ENCODE results near the gene ZNF429.
A peak's percentile ranks its signal among the peaks of the same experiment; 100 is the strongest.
"Not testable (repeated sequence)": the region's sequence is repeated elsewhere in the genome, so short reads cannot be mapped to it uniquely, and the experiment has no call there.

ZNF429 gene

DNA sequence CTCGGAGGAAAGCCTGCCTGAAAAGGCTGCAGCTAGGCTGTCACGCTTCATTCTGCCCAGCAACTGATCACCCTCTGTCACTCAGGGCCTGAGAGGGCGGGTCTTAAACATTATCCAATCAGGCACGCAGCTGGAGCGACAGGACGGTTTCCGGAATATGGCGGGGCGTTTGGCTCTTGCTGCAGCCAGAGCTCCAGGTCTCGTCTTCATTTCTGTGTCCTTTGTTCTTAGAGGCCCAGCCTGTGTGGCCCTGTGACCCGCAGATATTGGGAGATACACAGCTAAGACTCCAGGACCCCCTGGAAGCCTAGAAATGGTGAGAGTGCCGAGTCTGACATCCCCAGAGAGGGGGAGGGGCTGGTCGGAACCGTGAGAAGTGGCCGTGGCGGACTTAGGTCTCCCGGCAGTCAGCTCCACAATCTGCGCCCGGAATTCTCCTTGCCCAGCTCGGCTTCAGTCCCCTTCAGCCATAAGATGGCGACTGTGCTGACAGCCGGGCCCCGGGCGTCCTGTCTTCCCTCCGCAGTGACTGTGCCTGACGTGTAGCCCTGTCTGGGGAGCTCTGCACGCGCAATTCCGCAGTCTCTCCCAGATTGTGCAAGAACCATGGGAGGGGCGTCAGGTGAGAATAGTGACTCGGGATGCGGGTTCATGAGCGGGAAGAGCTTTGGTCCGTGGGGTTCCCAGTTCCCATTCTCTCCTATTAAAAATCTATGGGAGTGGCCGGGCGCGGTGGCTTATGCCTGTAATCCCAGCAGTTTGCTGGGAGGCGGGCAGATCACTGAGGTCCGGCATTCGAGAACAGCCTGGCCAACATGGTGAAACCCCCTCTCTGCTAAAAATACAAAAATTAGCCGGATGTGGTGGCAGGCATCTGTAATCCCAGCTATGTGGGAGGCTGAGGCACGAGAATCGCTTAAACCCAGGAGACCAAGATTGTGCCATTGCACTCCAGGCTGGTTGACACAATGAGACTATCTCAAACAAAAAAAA is at the start of gene ZNF429:
Gene ZNF429 (plus strand): TSS at position 144 of the 993 bp plus-strand sequence. CDS start 170 bp downstream, at position 314.
- peak; percentile 93 for DNase-seq

DNA sequence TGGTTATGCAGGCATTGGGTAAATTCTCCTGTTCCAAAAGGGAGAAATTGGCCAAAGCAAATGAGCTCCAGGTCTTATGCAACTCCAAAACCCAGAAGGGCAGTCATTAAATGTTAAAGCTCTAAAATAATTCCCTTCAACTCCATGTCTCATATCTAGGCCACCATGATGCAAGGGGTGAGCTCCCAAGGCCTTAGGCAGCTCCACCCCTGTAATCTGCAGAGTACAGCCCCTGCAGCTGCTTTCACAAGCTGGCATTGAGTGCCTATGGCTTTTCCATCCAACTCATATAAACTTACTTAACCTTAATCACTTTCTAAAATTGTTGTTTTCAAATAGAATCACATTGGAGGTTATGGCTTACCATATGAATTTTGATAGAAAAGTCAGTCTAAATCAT is 44.7 kb upstream of the ZNF429 start:
- DNase-seq, result no peak

DNA sequence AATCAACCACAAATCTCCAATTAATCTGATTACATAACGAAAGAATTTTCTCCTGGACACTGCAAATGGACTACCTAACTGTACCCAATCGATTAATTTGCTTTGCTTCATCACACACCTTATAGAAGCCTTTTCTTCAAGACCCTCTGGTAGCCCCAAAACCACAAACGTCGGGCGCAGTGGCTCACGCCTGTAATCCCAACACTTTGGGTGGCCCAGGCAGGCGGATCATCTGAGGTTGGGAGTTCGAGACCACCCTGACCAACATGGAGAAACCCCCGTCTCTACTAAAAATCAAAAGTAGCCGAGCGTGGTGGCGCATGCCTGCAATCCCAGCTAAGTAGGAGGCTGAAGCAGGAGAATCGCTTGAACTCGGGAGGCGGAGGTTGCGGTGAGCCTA is 42.9 kb upstream of the ZNF429 start:
- DNase-seq, result no peak

DNA sequence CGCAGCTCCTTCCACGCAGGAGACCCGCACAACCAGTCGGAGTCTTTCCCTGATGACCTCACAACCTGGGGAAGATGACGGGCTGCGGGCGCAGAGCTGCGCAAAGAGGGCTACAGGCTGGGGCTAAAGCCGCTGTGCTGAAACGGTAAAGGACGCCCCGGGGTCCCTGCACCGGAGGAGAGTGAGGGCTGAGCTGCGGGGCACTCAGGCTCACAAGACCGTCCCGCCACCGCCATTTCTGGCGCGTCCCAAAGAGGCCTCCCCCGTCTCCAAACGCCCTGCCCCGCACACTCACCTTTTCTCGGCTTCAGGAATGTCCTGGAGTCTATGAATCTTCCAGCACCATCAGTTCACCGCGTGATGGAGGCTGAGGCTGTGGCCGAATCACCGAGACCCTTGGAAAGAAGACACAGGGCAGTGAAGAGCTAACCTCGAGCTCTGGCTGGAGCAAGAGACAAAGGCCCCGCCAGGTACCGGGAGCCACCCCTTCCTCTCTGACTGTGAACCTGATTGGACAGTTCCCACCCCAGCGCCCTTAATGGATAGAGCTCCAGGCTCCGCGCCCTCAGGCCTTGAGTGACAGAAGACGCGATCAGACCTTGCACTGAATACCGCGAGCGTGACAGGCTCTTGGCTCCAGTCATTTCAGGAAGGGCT is 41.8 kb upstream of the ZNF429 start:
- peak; percentile 5 for DNase-seq

DNA sequence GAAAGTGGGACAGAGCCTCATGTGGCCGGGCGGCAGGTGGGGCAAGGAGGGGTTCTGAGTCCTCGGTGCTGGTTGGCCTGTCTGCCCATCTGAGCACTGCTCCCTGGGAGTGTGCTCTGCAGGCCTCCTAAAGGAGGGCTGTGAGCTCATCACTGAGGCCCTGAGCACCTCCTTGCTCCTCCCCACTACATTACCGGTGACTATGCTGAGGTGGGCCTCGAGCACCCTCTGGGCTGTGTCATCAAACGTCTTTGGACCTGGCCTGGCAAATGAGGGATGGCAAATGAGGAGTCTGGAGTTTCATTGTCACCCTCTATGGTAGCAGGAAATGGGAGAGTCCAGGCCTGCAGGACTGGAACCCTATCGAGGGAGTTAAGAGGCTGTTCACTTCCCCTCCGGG is 38.8 kb upstream of the ZNF429 start:
- DNase-seq, result no peak

DNA sequence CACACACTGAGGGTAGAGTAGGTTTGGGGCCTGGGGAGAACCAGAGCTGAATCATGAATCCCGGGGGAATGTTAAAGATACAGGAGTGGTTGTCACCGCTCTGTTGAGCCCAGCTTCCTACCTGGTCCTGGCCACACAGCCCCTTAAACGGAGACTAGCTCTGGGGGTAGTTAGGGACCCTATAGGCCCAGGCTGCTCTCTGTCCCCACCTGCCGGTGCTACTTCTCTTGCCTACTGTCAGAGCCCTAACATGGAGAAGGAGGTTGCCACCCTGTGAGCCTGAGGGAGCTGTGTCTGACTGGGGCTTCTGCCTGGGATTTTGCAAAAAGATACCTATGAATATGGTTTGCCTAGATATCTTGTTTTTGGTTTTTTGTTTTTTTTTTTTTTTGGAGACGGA is 36.6 kb upstream of the ZNF429 start:
- DNase-seq, result no peak

DNA sequence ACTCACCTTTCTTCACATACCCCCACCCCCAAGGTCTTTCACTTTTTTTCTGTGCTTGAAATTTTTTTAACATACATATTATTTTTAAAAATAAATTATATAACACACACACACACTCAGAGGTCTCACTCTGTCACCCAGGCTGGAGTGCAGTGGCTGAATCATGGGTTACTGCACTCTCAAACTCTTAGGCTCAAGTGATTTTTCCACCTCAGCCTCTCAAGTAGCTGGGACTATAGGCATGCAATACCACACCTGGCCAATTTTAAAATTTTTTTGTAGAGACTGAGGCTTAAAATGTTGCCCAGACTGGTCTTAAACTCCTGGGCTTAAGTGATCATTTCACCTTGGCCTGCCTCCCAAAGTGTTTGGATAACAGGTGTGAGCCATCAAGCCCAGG is 32.9 kb upstream of the ZNF429 start:
- DNase-seq, result no peak

DNA sequence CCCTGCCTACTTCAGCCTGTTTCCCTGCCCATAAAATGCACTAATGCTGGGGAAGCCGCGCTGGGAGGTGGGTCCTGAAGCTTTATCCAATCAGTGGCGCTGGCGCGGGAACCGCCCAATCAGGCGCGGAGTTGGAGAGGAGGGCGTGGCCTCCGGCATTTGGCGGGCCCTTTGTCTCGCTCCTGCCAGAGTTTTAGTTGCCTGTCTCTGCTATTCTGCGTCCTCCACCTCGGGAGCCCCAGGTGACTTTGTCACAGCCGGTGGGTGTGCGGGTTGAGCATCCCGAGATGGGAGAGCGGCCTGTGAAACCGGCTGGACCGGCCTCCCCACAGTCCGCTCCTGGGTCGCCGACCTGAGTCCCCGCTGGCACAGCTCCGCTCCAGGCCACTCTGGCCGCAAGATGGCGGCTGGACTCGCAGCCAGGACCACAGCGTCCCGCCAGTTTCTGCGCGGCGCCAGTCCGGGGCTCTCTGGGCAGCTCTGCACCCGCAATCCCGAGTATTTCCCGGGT is 30.7 kb upstream of the ZNF429 start:
- DNase-seq, result peak; percentile 55

DNA sequence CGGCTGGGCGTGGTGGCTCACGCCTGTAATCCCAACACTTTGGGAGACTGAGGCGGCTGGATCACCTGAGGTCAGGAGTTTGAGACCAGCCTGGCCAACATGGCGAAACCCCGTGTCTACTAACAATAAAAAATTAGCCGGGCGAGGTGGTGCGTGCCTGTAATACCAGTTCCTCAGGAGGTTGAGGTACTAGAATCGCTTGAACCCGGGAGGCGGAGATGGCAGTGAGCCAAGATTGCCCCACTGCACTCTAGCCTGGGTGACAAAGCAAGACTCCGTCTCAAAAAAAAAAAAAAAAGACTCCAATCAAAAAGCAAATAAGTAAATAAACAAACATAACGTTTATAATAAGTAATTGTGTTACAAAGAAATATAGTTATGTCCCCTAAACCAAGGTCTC is 23.0 kb upstream of the ZNF429 start:
- not testable (repeated sequence) for DNase-seq

DNA sequence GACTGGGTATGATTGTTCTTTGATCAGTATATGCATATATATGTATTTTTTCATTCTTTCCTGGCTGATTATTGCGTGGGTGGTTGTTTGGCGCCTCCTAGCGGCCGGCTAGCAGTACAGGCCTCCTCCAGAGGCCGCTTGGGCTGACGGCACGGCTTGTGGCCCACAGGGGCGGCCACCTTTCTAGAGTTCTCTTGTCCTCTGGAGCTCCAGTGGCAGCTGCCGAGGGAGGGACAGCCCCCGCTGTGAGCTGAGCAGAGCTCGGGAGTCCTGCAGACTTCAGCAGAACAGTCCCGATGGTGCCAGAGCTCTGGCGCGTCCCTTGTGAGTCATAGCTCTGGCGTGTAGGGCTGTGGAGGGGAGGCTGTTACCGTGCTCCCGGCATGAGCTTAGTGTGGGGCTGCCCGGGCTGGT is 22.5 kb upstream of the ZNF429 start:
- DNase-seq, result peak; percentile 2

DNA sequence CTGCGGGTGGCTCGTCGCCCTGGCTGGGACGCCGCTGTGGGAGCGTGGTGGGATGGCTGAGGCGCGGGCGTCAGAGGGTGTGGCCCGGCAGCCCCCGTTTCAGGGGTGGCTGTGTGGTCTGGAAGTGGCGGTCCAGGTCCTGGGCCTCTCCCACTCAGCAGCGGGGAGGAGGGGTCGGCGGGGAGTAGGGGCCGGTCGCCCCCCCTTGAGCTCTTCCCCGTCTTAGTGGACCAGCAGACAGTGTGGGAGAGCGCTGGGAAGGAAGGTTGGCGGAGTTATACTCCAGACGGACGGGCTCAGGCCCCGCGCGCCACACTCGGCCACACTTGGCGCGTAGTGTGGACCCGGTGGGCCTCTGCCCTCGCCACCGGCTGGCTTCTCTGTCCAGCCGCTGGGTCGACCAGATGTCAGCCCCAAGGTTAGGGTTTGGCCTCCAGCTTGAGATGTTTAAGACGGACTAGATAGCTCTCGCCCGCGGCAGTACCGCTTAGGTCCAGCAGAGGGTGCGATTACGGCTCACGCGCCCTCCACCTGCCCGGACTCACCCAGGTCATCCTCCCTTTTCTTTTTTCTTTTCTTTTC is 21.7 kb upstream of the ZNF429 start:
- no peak for DNase-seq

DNA sequence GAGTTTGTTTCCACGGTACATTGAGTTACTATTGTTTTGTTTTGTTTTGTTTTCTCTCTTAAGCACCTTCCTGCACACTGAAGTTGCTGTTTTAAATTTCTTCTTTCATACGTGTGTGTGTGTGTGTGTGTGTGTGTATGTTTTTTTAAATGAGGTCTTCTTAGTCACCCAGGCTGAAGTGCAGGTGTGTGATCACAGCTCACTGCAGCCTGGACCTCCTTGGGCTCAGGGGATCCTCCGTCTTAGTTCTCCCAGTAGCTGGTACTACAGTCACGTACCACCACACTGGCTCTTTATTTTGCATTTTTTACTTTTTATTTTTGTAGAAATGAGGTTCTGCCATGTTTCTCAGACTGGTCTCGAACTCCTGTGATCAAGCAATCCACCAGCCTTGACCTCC is 20.8 kb upstream of the ZNF429 start:
- DNase-seq, result no peak

DNA sequence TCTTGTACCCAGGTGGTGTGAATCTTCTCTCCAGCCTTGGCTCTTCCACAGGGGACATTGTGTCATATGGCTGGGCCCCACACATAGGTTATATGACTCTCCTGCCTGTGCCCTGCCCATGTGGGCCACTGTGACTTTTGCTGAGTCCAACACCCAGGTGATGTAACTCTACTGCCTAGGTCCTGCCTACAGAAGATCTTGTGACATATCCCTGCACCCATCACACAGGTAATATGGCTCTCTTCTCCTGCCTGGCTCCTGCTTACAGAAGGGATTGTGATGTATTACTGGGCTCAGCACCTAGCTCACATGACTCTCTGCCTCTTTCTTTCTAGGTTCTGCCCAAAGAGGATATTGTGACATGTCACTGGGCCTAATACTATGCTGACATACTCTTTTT is 19.5 kb upstream of the ZNF429 start:
- no peak for DNase-seq

DNA sequence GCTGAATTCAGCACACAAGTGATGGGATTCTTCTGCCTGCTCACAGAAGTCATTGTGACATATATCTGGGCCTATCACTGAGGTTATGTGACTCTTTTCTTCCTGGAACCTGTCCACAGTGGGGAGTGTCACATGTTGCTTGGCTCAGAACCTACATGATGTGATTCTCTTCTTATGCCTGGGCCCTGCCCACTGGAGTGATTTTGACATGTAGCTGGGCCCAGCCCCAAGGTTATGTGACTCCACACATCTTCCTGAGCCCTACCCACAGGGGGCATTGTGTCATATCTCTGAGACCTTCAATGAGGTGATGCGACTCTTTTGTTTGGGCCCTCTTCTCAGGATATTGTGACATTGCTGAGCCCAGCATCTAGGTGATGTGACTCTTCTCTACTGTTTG is 17.4 kb upstream of the ZNF429 start:
- DNase-seq, result no peak

DNA sequence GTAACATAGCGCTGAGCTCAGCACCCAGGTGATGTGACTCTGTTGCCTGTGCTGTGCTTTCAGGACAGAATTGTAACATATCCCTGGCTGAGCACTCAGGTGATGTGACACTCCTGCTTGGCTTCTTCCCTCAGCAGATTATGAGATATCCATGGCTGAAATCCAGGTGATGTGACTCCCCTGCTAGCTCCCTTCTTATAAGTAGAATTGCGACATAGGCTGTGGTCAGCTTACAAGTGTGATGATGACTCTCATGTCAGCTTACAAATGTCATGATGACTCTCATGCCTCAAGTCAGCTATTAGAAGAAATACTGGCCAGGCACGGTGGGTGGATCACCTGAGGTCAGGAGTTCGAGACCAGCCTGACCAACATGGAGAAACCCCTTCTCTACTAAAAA is 14.3 kb upstream of the ZNF429 start:
- no peak for DNase-seq

DNA sequence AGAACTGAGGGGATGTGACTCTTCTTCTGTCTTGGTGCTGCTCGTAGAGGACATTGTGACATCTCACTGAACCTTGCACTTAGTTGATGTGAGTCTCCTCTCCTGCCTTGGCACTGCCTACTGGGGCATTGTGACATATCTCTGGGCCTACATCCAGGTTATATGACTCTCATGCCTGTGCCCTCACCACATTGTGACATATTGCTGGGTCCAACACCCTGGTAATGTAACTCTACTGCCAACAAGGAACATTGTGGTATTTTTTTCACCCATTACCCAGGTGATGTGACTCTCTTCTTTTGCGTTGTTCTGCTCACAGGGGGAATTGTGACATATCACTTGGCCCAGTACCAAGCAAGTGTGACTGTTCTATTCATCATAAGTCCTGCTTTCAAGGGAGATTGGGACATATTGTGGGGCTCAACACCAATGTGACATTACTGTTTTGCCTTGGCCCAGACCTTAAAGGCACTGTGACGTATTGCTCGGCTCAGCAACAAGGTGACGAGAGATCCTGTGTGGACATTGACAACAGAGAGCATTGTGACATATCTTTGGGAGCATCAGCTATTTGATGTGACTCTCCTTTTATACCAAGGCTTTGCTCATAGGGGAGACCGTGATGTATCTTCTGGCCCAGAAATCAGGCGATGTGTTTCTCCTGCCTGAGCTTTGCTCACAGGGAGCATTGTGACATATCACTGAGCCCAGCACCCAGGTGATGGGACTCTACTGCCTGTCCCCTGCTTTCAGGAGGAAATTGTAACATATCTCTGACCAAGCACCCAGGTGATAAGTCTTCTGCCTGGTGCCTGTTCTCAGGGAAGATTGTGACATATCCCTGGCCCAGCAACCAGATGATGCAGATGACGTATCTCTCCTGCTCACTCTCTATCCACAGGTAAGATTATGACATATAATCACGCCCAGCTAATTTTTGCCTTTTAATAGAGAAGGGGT is 12.2 kb upstream of the ZNF429 start:
- no peak for DNase-seq

DNA sequence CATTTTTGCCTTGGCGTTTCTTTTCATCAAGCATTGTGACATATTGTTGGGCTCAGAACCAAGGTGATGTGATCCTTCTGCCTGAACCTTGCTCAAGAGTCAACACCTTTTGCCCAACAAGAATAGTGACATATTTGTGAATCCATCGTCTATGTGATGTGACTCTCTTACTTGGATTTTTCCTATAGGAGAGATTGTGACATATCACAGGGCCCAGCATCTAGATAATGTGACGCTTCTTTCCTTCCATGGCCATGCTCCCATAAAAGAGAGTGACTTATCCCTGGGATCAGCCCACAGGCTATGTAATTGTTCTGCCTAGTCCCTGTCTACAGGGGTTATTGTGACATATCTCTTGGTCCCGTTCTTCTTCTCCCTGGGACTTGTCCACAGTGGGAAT is 8.5 kb upstream of the ZNF429 start:
- no peak for DNase-seq

DNA sequence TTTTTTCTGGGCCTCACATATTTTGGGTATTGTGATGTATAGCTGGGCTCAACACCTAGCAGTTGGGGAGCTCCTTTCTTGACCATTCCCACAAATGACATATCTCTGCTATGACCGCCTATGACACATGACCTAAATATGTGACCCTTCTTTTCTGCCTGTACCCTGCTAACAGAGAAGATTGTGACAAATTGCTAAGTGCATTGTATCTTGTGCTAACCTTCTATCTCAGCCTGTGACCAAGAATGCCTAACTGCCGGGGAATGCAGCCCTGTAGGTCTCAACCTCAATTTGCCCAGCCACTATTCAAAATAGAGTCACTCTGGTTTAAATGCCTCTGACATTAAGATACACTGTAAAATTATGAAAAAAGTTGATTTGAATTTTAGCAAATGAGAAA is 6.8 kb upstream of the ZNF429 start:
- DNase-seq, result no peak

DNA sequence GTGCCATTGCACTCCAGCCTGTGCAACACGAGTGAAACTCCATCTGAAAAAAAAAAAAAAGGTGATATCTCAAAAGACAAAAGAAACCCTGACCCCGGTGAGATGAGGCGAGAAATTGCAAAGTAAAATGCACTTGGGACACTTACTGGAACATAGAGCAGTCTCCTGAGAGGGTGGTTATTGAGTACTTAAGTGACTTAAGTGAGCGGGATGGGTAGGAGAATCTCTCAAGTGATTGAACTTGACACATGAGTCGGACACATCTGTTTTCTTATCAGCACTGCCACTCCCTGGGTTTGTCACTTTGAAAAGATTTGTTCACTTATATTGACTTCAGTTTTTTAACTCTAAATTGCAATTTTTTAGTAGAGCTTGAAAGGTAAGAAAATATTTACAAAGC is 2.8 kb downstream of the ZNF429 start:
- no peak for DNase-seq

DNA sequence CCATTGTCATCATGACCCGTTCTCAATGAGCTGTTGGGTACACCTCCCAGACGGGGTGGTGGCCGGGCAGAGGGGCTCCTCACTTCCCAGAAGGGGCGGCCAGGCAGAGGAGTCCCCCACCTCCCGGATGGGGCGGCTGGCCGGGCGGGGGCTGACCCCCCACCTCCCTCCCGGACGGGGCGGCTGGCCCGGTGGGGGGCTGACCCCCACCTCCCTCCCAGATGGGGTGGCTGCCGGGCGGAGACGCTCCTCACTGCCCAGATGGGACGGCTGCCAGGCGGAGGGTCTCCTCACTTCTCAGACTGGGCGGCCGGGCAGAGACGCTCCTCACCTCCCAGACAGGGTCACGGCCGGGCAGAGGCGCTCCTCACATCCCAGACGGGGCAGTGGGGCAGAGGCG is 5.7 kb downstream of the ZNF429 start:
- DNase-seq, result not testable (repeated sequence)

DNA sequence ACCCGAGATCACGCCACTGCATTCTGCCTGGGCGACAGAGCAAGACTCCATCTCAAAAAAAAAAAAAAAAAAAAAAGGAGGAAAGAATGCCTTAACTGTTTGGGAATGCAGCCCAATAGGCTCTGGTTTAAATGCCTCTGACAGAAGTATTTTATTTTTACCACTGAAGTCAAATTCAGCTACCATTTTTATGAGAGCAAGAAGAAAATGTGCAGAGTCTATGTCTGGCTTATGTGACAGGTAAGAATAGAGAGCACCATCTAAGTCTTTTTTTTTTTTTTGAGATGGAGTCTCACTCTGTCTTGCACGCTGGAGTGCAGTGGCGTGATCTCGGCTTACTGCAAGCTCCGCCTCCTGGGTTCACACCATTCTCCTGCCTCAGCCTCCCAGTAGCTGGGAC is 7.2 kb downstream of the ZNF429 start:
- DNase-seq, result not testable (repeated sequence)

DNA sequence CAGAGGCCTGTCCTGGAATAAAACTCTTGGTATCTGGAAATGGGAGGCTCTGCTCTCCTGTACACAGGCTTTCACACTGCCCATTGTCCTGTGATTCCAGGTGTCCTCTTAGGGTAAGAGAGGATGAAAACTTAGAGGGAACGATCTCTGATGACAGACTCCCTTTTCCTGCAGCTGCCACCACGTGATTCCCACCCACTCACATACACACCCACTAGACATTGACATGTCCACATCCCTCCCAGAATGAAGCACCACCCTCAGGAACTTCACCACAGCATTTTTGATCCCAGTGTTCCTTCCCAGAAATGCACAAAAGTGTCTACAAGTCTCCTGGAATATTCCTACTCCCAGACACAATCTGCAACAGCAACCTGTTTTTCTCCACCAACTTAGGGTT is 8.2 kb downstream of the ZNF429 start:
- no peak for DNase-seq
